HEK293 (cell line): ENCODE measurements around the gene SLITRK5.

ENCODE experiments used
- CTCF ChIA-PET: fragments of 350-600 bp; formaldehyde crosslinking; extraction: SDS; loops from one replicate; lab custom pipeline; 2021; ENCODE audit warnings: antibody characterized with exemption; lab: Yijun Ruan, JAX
- POLR2A ChIA-PET: fragments of 300-600 bp; formaldehyde crosslinking; extraction: SDS; loops from one replicate; lab custom pipeline; 2020; ENCODE audit warnings: antibody characterized with exemption, inconsistent platforms; lab: Yijun Ruan, JAX
- H3K27ac ChIP-seq: fragments of 200-500 bp; sonication (Bioruptor generic); 2 replicates; pipeline ENCODE4 v1.5.1; 2014; ENCODE audit warnings: low read depth, low read length, control low read depth, inconsistent platforms; ENCODE audit errors: extremely low read depth
- H3K36me3 ChIP-seq, 2 experiments: fragments of 200-500 bp in 1 of 2; sonication (Bioruptor generic) in 1 of 2; 1 replicate in 1 of 2; 2 replicates in 1 of 2; pipeline ENCODE4 v1.5.1; 2014 to 2017; ENCODE audit warnings: inconsistent platforms in 2 of 2, low read length in 2 of 2; ENCODE audit not compliant: control insufficient read depth in 2 of 2, insufficient read depth in 1 of 2
- H3K4me1 ChIP-seq: fragments of 200-500 bp; sonication (Bioruptor generic); 2 replicates; pipeline ENCODE4 v1.5.1; 2014; ENCODE audit warnings: mild to moderate bottlenecking, low read length, inconsistent platforms; ENCODE audit not compliant: control insufficient read depth, insufficient read depth
- H3K4me3 ChIP-seq: 2 replicates; pipeline ENCODE4 v1.5.1; 2011; ENCODE audit warnings: low read depth, mild to moderate bottlenecking, control low read depth, low read length, moderate library complexity
- H3K9me3 ChIP-seq: fragments of 200-500 bp; sonication (Bioruptor generic); 2 replicates; pipeline ENCODE4 v1.5.1; 2014; ENCODE audit warnings: low read depth, low read length, inconsistent platforms; ENCODE audit not compliant: control insufficient read depth, insufficient read depth
- EGR2 ChIP-seq: fragments of 450-650 bp; formaldehyde crosslinking; IDR thresholded peaks from 2 replicates; pipeline ENCODE4 v1.5.1; 2016; ENCODE audit warnings: low read depth, missing biosample characterization, missing genetic modification characterization
- GFI1B ChIP-seq: fragments of 450-650 bp; formaldehyde crosslinking; IDR thresholded peaks from 2 replicates; pipeline ENCODE4 v1.5.1; 2016; ENCODE audit warnings: missing biosample characterization, missing genetic modification characterization
- GLIS1 ChIP-seq: fragments of 450-650 bp; formaldehyde crosslinking; IDR thresholded peaks from 2 replicates; pipeline ENCODE4 v1.5.1; 2016; ENCODE audit warnings: missing biosample characterization, missing genetic modification characterization
- HOXD13 ChIP-seq: sonication (generic); formaldehyde crosslinking; IDR thresholded peaks from 2 replicates; pipeline ENCODE4 v1.8.0; 2022; ENCODE audit warnings: missing genetic modification reagents, borderline replicate concordance
- MYNN ChIP-seq: fragments of 450-650 bp; formaldehyde crosslinking; IDR thresholded peaks from 2 replicates; pipeline ENCODE4 v1.5.1; 2016; ENCODE audit warnings: missing biosample characterization, missing genetic modification characterization, borderline replicate concordance
- PRDM1 ChIP-seq: fragments of 450-650 bp; formaldehyde crosslinking; IDR thresholded peaks from 2 replicates; pipeline ENCODE4; 2016; ENCODE audit warnings: missing biosample characterization, missing genetic modification characterization
- RBAK ChIP-seq: fragments of 450-650 bp; formaldehyde crosslinking; IDR thresholded peaks from 2 replicates; pipeline ENCODE4 v1.5.1; 2016; ENCODE audit warnings: missing biosample characterization, missing genetic modification characterization
- SP2 ChIP-seq: fragments of 450-650 bp; formaldehyde crosslinking; IDR thresholded peaks from 2 replicates; pipeline ENCODE4 v1.5.1; 2016; ENCODE audit warnings: missing biosample characterization, missing genetic modification characterization
- ZBTB21 ChIP-seq: fragments of 450-650 bp; formaldehyde crosslinking; IDR thresholded peaks from 2 replicates; pipeline ENCODE4 v1.5.1; 2017; ENCODE audit warnings: missing biosample characterization, missing genetic modification characterization
- ZFP3 ChIP-seq: fragments of 450-650 bp; formaldehyde crosslinking; IDR thresholded peaks from 2 replicates; pipeline ENCODE4 v1.5.1; 2016; ENCODE audit warnings: low read depth, missing biosample characterization, missing genetic modification characterization
- ZFP41 ChIP-seq: fragments of 450-650 bp; formaldehyde crosslinking; IDR thresholded peaks from 2 replicates; pipeline ENCODE4 v1.5.1; 2016; ENCODE audit warnings: missing biosample characterization, missing genetic modification characterization, borderline replicate concordance
- ZNF10 ChIP-seq: fragments of 450-650 bp; formaldehyde crosslinking; IDR thresholded peaks from 2 replicates; pipeline ENCODE4 v1.5.1; 2017; ENCODE audit warnings: missing biosample characterization, missing genetic modification characterization
- ZNF16 ChIP-seq: fragments of 450-650 bp; formaldehyde crosslinking; IDR thresholded peaks from 2 replicates; pipeline ENCODE4 v1.5.1; 2016; ENCODE audit warnings: low read depth, missing biosample characterization, missing genetic modification characterization
- ZNF202 ChIP-seq: fragments of 450-650 bp; formaldehyde crosslinking; IDR thresholded peaks from 2 replicates; pipeline ENCODE4 v1.5.1; 2016; ENCODE audit warnings: missing biosample characterization, missing genetic modification characterization, borderline replicate concordance
- ZNF514 ChIP-seq: fragments of 450-650 bp; formaldehyde crosslinking; IDR thresholded peaks from 2 replicates; pipeline ENCODE4 v1.5.1; 2016; ENCODE audit warnings: missing biosample characterization, missing genetic modification characterization
- ZNF521 ChIP-seq: fragments of 450-650 bp; formaldehyde crosslinking; IDR thresholded peaks from 2 replicates; pipeline ENCODE4 v1.5.1; 2017; ENCODE audit warnings: missing biosample characterization, mild to moderate bottlenecking, missing genetic modification characterization
- ZNF530 ChIP-seq: fragments of 450-650 bp; formaldehyde crosslinking; IDR thresholded peaks from 2 replicates; pipeline ENCODE4 v1.5.1; 2016; ENCODE audit warnings: low read depth, missing biosample characterization, missing genetic modification characterization
- ZNF548 ChIP-seq: fragments of 450-650 bp; formaldehyde crosslinking; IDR thresholded peaks from 2 replicates; pipeline ENCODE4 v1.5.1; 2016; ENCODE audit warnings: missing biosample characterization, missing genetic modification characterization
- ZNF555 ChIP-seq: fragments of 450-650 bp; formaldehyde crosslinking; conservative IDR thresholded peaks from 2 replicates; pipeline ENCODE4 v1.5.1; 2017; ENCODE audit warnings: missing biosample characterization, mild to moderate bottlenecking, missing genetic modification characterization, inconsistent platforms
- ZNF560 ChIP-seq: fragments of 450-650 bp; formaldehyde crosslinking; IDR thresholded peaks from 2 replicates; pipeline ENCODE4 v1.5.1; 2017; ENCODE audit warnings: missing biosample characterization, missing genetic modification characterization, borderline replicate concordance
- ZNF600 ChIP-seq: fragments of 450-650 bp; formaldehyde crosslinking; IDR thresholded peaks from 2 replicates; pipeline ENCODE4 v1.5.1; 2016; ENCODE audit warnings: missing biosample characterization, missing genetic modification characterization
- ZNF610 ChIP-seq: fragments of 450-650 bp; formaldehyde crosslinking; IDR thresholded peaks from 2 replicates; pipeline ENCODE4 v1.5.1; 2016; ENCODE audit warnings: missing biosample characterization, missing genetic modification characterization, borderline replicate concordance
- ZNF624 ChIP-seq: fragments of 450-650 bp; formaldehyde crosslinking; IDR thresholded peaks from 2 replicates; pipeline ENCODE4 v1.5.1; 2017; ENCODE audit warnings: missing biosample characterization, missing genetic modification characterization
- ZNF629 ChIP-seq: fragments of 450-650 bp; formaldehyde crosslinking; IDR thresholded peaks from 2 replicates; pipeline ENCODE4 v1.5.1; 2017; ENCODE audit warnings: missing biosample characterization, missing genetic modification characterization
- TF ChIP-seq, protein P1 (sequence below): fragments of 450-650 bp; formaldehyde crosslinking; IDR thresholded peaks from 2 replicates; pipeline ENCODE4 v1.5.1; 2017; ENCODE audit warnings: missing biosample characterization, mild to moderate bottlenecking, missing genetic modification characterization, moderate library complexity
- TF ChIP-seq, protein P2 (sequence below): fragments of 450-650 bp; formaldehyde crosslinking; IDR thresholded peaks from 2 replicates; pipeline ENCODE4 v1.5.1; 2017; ENCODE audit warnings: missing biosample characterization, missing genetic modification characterization
- TF ChIP-seq, protein P3 (sequence below): fragments of 450-650 bp; formaldehyde crosslinking; IDR thresholded peaks from 2 replicates; pipeline ENCODE4 v1.5.1; 2016; ENCODE audit warnings: missing biosample characterization, missing genetic modification characterization
- TF ChIP-seq, protein P4 (sequence below): fragments of 450-650 bp; formaldehyde crosslinking; IDR thresholded peaks from 2 replicates; pipeline ENCODE4 v1.5.1; 2016; ENCODE audit warnings: missing biosample characterization, missing genetic modification characterization

The SLITRK5 gene

DNA sequence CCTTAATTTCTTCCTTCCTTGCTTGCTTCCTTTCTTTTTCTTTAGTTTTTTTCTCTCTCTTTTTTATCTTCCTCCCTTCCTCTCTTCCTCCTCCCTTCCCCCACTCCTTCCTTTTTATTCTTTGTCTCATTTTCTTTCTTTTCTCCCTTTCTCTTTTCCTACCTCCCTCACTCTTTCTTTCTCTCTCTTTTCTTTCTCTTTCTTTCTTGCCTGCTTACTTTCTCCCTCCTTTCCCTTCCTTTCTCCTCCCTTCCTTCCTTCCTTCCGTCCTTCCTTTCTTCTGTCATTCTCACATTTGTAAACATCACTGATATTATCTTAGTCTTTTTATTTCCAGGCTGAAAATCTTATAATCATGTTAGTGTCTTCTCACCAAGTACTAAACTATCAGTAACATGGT is 38.8 kb downstream of the SLITRK5 start:
- TF ChIP-seq, protein P1, sequence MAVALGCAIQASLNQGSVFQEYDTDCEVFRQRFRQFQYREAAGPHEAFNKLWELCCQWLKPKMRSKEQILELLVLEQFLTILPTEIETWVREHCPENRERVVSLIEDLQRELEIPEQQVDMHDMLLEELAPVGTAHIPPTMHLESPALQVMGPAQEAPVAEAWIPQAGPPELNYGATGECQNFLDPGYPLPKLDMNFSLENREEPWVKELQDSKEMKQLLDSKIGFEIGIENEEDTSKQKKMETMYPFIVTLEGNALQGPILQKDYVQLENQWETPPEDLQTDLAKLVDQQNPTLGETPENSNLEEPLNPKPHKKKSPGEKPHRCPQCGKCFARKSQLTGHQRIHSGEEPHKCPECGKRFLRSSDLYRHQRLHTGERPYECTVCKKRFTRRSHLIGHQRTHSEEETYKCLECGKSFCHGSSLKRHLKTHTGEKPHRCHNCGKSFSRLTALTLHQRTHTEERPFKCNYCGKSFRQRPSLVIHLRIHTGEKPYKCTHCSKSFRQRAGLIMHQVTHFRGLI: no peak
- TF ChIP-seq PRDM1 (tag by site-specific recombination) (peak; percentile 97), ZNF548 (tag by site-specific recombination) (no peak), ZBTB21 (tag by site-specific recombination) (no peak), GFI1B (tag by site-specific recombination) (no peak), ZNF624 (no peak), ZNF202 (tag by site-specific recombination) (no peak)
- TF ChIP-seq, protein P2, sequence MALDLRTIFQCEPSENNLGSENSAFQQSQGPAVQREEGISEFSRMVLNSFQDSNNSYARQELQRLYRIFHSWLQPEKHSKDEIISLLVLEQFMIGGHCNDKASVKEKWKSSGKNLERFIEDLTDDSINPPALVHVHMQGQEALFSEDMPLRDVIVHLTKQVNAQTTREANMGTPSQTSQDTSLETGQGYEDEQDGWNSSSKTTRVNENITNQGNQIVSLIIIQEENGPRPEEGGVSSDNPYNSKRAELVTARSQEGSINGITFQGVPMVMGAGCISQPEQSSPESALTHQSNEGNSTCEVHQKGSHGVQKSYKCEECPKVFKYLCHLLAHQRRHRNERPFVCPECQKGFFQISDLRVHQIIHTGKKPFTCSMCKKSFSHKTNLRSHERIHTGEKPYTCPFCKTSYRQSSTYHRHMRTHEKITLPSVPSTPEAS: no peak
- H3K9me3 ChIP-seq: no peaks in the 10 kb centered on the region

DNA sequence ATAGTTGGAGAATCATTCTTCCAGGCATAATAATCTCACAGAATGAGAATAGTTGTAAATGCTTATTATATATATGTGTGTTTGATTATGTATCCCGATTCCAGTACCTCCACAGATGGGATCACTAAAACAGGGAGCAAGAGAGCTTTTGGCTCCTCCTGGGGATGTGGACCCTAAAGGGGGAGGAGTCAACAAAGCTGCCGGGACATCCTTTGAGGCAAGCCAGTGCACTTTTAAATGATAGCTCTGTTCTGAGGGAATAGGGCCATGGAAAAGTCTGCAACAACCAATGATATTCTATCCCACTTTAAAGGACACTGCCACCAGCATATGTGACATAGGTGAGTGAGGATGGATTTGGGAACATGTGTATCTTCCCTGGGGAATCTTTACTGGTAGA is 40.8 kb downstream of the SLITRK5 start:
- no peaks in the 10 kb centered on the region for H3K36me3 ChIP-seq
- H3K4me1 ChIP-seq: no peaks in the 10 kb centered on the region
- no peaks in the 10 kb centered on the region for H3K9me3 ChIP-seq
- no peak overlapping the region for H3K27ac ChIP-seq
- TF ChIP-seq MYNN: no peak
- TF ChIP-seq ZNF530 (tag by site-specific recombination): no peak
- no peak for TF ChIP-seq SP2 (tag by site-specific recombination)
- TF ChIP-seq, protein P3, sequence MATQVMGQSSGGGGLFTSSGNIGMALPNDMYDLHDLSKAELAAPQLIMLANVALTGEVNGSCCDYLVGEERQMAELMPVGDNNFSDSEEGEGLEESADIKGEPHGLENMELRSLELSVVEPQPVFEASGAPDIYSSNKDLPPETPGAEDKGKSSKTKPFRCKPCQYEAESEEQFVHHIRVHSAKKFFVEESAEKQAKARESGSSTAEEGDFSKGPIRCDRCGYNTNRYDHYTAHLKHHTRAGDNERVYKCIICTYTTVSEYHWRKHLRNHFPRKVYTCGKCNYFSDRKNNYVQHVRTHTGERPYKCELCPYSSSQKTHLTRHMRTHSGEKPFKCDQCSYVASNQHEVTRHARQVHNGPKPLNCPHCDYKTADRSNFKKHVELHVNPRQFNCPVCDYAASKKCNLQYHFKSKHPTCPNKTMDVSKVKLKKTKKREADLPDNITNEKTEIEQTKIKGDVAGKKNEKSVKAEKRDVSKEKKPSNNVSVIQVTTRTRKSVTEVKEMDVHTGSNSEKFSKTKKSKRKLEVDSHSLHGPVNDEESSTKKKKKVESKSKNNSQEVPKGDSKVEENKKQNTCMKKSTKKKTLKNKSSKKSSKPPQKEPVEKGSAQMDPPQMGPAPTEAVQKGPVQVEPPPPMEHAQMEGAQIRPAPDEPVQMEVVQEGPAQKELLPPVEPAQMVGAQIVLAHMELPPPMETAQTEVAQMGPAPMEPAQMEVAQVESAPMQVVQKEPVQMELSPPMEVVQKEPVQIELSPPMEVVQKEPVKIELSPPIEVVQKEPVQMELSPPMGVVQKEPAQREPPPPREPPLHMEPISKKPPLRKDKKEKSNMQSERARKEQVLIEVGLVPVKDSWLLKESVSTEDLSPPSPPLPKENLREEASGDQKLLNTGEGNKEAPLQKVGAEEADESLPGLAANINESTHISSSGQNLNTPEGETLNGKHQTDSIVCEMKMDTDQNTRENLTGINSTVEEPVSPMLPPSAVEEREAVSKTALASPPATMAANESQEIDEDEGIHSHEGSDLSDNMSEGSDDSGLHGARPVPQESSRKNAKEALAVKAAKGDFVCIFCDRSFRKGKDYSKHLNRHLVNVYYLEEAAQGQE (tag by site-specific recombination): no peak
- TF ChIP-seq HOXD13 (CRISPR knock-in tag): no peak
- no peak for TF ChIP-seq EGR2 (tag by site-specific recombination)
- TF ChIP-seq ZNF521 (tag by site-specific recombination): no peak
- no peak for TF ChIP-seq ZNF600
- no peak for TF ChIP-seq RBAK (tag by site-specific recombination)
- TF ChIP-seq ZNF629 (tag by site-specific recombination): no peak
- TF ChIP-seq ZNF514: no peak
- no peak for TF ChIP-seq ZFP41
- TF ChIP-seq ZNF610 (tag by site-specific recombination): no peak
- TF ChIP-seq ZFP3 (tag by site-specific recombination): no peak
- no peak for TF ChIP-seq ZNF555 (tag by site-specific recombination)
- no peak for TF ChIP-seq GLIS1 (tag by site-specific recombination)
- TF ChIP-seq ZNF10 (tag by site-specific recombination): no peak
- TF ChIP-seq ZNF16 (tag by site-specific recombination): no peak
- no peak for TF ChIP-seq ZNF560
- TF ChIP-seq, protein P4, sequence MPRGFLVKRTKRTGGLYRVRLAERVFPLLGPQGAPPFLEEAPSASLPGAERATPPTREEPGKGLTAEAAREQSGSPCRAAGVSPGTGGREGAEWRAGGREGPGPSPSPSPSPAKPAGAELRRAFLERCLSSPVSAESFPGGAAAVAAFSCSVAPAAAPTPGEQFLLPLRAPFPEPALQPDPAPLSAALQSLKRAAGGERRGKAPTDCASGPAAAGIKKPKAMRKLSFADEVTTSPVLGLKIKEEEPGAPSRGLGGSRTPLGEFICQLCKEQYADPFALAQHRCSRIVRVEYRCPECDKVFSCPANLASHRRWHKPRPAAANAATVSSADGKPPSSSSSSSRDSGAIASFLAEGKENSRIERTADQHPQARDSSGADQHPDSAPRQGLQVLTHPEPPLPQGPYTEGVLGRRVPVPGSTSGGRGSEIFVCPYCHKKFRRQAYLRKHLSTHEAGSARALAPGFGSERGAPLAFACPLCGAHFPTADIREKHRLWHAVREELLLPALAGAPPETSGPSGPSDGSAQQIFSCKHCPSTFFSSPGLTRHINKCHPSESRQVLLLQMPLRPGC (tag by site-specific recombination): no peak
- TF ChIP-seq, all 188 proteins: peak for 0
- no peak overlapping the region for H3K4me3 ChIP-seq
- ChIA-PET CTCF (interaction anchor here (0.6 kb wide), 1 partner anchor 99 kb away, joined by 3 read pairs; no protein-coding TSS in a partner anchor), POLR2A (no interaction called here)

More for the DNA sequence above, 38.8 kb downstream of the SLITRK5 start:
- Histone ChIP-seq H3K36me3 (no peaks in the 10 kb centered on the region), H3K4me1 (no peaks in the 10 kb centered on the region), H3K4me3 (no peak overlapping the region), H3K27ac (no peak overlapping the region)
- ChIA-PET POLR2A (no interaction called here), CTCF (no interaction called here)
